Epithelial cell of proximal tubule (primary cell): ENCODE data around the gene CBX2. TPM values are rescaled to one million over a fixed set of nuclear protein-coding genes. Genes with fewer than 3 reads are reported as not detected.

ENCODE experiments used
- DNase-seq: peaks from one replicate; pipeline ENCODE4 v3.0.0-alpha.2; 2011; ENCODE audit warnings: low read depth
- H3K4me3 ChIP-seq: 2 replicates; pipeline ENCODE4 v1.5.1; 2011; ENCODE audit warnings: low read depth, mild to moderate bottlenecking, low read length
- CTCF ChIP-seq: conservative IDR thresholded peaks from 2 replicates; pipeline ENCODE4 v1.5.1; 2012; ENCODE audit warnings: low read depth, mild to moderate bottlenecking, low read length
- total RNA-seq: library from RNA; depleted of rRNA; stranded (reverse); fragments of >200 nt; gene quantifications from 2 replicates; pipeline ENCODE4 v1.2.3, GENCODE V29; 2015

Gene CBX2
- total RNA-seq, 1 donor from 2014 or later, result 7.6 TPM

- no peak for TF ChIP-seq CTCF
- peak overlapping the region; percentile 44 for H3K4me3 ChIP-seq
- no peak for DNase-seq
Observed at GRCh38 chr17:79813297-79814126, 35.6 kb downstream of the CBX2 start.

GRCh38 chr17:79814127-79814973 is 36.4 kb downstream of the CBX2 start:
- no peak for DNase-seq
- no peak for TF ChIP-seq CTCF
- peak overlapping the region; percentile 20 for H3K4me3 ChIP-seq

- peak overlapping the region; percentile 20 for H3K4me3 ChIP-seq
- no peak for DNase-seq
- TF ChIP-seq CTCF, result no peak
Observed at GRCh38 chr17:79814974-79815835, 37.3 kb downstream of the CBX2 start.

- DNase-seq, result no peak
- H3K4me3 ChIP-seq, result no peak overlapping the region
- TF ChIP-seq CTCF, result no peak
Observed at GRCh38 chr17:79815836-79816461, 38.0 kb downstream of the CBX2 start.

- no peak for TF ChIP-seq CTCF
- H3K4me3 ChIP-seq, result no peak overlapping the region
- no peak for DNase-seq
Observed at GRCh38 chr17:79818026-79818758, 40.2 kb downstream of the CBX2 start.
